Panc1 (cell line): ENCODE data around the gene BABAM2. TPM values are rescaled to one million over a fixed set of nuclear protein-coding genes. Genes with fewer than 3 reads are reported as not detected.

Experiments
- ATAC-seq: fragments of 200-7000 bp; cut with Tn5 transposase; 2 replicates; pipeline ENCODE4 v1.9.1; 2020; ENCODE audit warnings: mild to moderate bottlenecking, moderate library complexity
- BruUV-seq: library from RNA; stranded (reverse); fragments of 400-500 nt; replicated peaks from 2 replicates; lab custom pipeline; 2021; lab: Mats Ljungman, UMichigan
- CTCF ChIA-PET: fragments of 300-600 bp; sonication (Branson Sonifier 250); formaldehyde crosslinking; loops from one replicate; lab custom pipeline; 2022; ENCODE audit warnings: antibody characterized with exemption; lab: Charles Lee
- POLR2A ChIA-PET: fragments of 300-600 bp; sonication (Branson Sonifier 250); formaldehyde crosslinking; loops from one replicate; lab custom pipeline; 2022; ENCODE audit warnings: antibody characterized with exemption; lab: Charles Lee
- DNase-seq: peaks from one replicate; pipeline ENCODE4 v3.0.0-alpha.2; 2010; ENCODE audit warnings: low read depth, low spot score
- H3K27ac ChIP-seq: 2 replicates; pipeline ENCODE4 v1.5.1; 2011; ENCODE audit warnings: mild to moderate bottlenecking, low read length, inconsistent platforms
- H3K27me3 ChIP-seq: fragments of 200-500 bp; sonication (Bioruptor generic); 2 replicates; pipeline ENCODE4 v1.6.0; 2014; ENCODE audit warnings: low read length, inconsistent platforms; ENCODE audit not compliant: control insufficient read depth, insufficient read depth
- H3K36me3 ChIP-seq: fragments of 200-500 bp; sonication (Bioruptor generic); 2 replicates; pipeline ENCODE4 v1.5.1; 2014; ENCODE audit warnings: inconsistent platforms, mild to moderate bottlenecking, low read length, moderate library complexity; ENCODE audit not compliant: control insufficient read depth, insufficient read depth
- H3K4me1 ChIP-seq: 2 replicates; pipeline ENCODE4 v1.5.1; 2011; ENCODE audit warnings: inconsistent platforms, mild to moderate bottlenecking, low read length, moderate library complexity; ENCODE audit not compliant: control insufficient read depth, insufficient read depth
- H3K4me3 ChIP-seq, 2 experiments: 2 replicates each; pipeline ENCODE4 v1.5.1; 2011 to 2012; ENCODE audit warnings: low read depth in 2 of 2, low read length in 2 of 2, mild to moderate bottlenecking in 2 of 2, inconsistent platforms in 1 of 2, moderate library complexity in 1 of 2
- H3K9me3 ChIP-seq: fragments of 200-500 bp; sonication (Bioruptor generic); 2 replicates; pipeline ENCODE4 v1.5.1; 2014; ENCODE audit warnings: low read depth, mild to moderate bottlenecking, inconsistent platforms, low read length, moderate library complexity; ENCODE audit not compliant: control insufficient read depth, insufficient read depth
- CTCF ChIP-seq: fragments of 450-650 bp; IDR thresholded peaks from 2 replicates; pipeline ENCODE4 v1.5.1; 2017; ENCODE audit warnings: mild to moderate bottlenecking
- POLR2AphosphoS5 ChIP-seq: IDR thresholded peaks from 2 replicates; pipeline ENCODE4 v1.6.1; 2012; ENCODE audit warnings: mild to moderate bottlenecking, low read depth, low read length, moderate library complexity
- REST ChIP-seq, 2 experiments: IDR thresholded peaks; 2 replicates each; pipeline ENCODE4 v1.6.1; 2011 to 2012; ENCODE audit warnings: low read depth in 2 of 2, control low read depth in 1 of 2, low read length in 1 of 2, mild to moderate bottlenecking in 1 of 2, moderate library complexity in 1 of 2; ENCODE audit not compliant: insufficient read depth in 1 of 2
- SIN3A ChIP-seq: IDR thresholded peaks from 2 replicates; pipeline ENCODE4 v1.6.1; 2012; ENCODE audit warnings: low read depth, mild to moderate bottlenecking, low read length, moderate library complexity, borderline replicate concordance; ENCODE audit not compliant: insufficient read depth
- TCF7L2 ChIP-seq: IDR thresholded peaks from 2 replicates; pipeline ENCODE4 v1.6.1; 2011; ENCODE audit warnings: mild to moderate bottlenecking, low read depth, low read length, inconsistent platforms
- in situ Hi-C: cut with HindIII; loops from 2 replicates; pipeline ENCODE4 v1.10.0; 2016; ENCODE audit warnings: low sequenced_read_pairs, low pct_unique_long_range_greater_than_20kb
- intact Hi-C: fragments of 100-400 bp; cut with micrococcal nuclease; formaldehyde crosslinking; loops from one replicate; pipeline ENCODE4 v1.10.0; 2022; ENCODE audit not compliant: unreplicated experiment
- total RNA-seq: library from RNA; stranded (reverse); gene quantifications from one replicate; pipeline ENCODE4 v1.2.1, GENCODE V29; 2021; ENCODE audit not compliant: unreplicated experiment

BABAM2 gene
- total RNA-seq, 1 experiment from 2014 or later, result 31.2 TPM

- no peak for TF ChIP-seq CTCF
- H3K27ac ChIP-seq, result no peak overlapping the region
These were observed 99.6 kb downstream of the BABAM2 start for GRCh38 chr2:27990030-27990590.

GRCh38 chr2:27991146-27991545 is 100.6 kb downstream of the BABAM2 start:
- no peaks in the 10 kb centered on the region for H3K27me3 ChIP-seq
- DNase-seq (no peak), ATAC-seq (no peak)
- no TSS peak for BruUV-seq
- no peaks in the 10 kb centered on the region for H3K4me1 ChIP-seq
- no peaks in the 10 kb centered on the region for H3K9me3 ChIP-seq
- H3K4me3 ChIP-seq, result no peak overlapping the region
- intact Hi-C loops (no loop called here), in situ Hi-C loops (no loop called here)
- H3K36me3 ChIP-seq, result no peaks in the 10 kb centered on the region
- POLR2A ChIA-PET, result no interaction called here
- H3K27ac ChIP-seq, result no peak overlapping the region
- TF ChIP-seq POLR2AphosphoS5 (no peak), SIN3A (no peak), CTCF (no peak), TCF7L2 (no peak), REST (IDR thresholded peaks at IDR 0.05; ENCODE audit: insufficient read depth in 1 of 2, low read depth in 2 of 2, low read length in 1 of 2) (no peak)
- CTCF ChIA-PET, result no interaction called here

More at GRCh38 chr2:27990030-27990590, 99.6 kb downstream of the BABAM2 start:
- ChIA-PET CTCF (no interaction called here), POLR2A (no interaction called here)
- Histone ChIP-seq H3K4me1 (no peaks in the 10 kb centered on the region), H3K27me3 (no peaks in the 10 kb centered on the region), H3K36me3 (no peaks in the 10 kb centered on the region), H3K4me3 (no peak overlapping the region), H3K9me3 (no peaks in the 10 kb centered on the region)
- DNase-seq (no peak), ATAC-seq (no peak)
- in situ Hi-C loops (no loop called here), intact Hi-C loops (no loop called here)
- no TSS peak for BruUV-seq
